Amniotic epithelial cell (primary cell): ENCODE measurements around the gene ATP2A2.
A peak's percentile ranks its signal among the peaks of the same experiment; 100 is the strongest.

ENCODE experiments used
- DNase-seq: peaks from one replicate; pipeline ENCODE4 v3.0.0-alpha.2; 2010; ENCODE audit warnings: low read depth

Gene ATP2A2

DNA sequence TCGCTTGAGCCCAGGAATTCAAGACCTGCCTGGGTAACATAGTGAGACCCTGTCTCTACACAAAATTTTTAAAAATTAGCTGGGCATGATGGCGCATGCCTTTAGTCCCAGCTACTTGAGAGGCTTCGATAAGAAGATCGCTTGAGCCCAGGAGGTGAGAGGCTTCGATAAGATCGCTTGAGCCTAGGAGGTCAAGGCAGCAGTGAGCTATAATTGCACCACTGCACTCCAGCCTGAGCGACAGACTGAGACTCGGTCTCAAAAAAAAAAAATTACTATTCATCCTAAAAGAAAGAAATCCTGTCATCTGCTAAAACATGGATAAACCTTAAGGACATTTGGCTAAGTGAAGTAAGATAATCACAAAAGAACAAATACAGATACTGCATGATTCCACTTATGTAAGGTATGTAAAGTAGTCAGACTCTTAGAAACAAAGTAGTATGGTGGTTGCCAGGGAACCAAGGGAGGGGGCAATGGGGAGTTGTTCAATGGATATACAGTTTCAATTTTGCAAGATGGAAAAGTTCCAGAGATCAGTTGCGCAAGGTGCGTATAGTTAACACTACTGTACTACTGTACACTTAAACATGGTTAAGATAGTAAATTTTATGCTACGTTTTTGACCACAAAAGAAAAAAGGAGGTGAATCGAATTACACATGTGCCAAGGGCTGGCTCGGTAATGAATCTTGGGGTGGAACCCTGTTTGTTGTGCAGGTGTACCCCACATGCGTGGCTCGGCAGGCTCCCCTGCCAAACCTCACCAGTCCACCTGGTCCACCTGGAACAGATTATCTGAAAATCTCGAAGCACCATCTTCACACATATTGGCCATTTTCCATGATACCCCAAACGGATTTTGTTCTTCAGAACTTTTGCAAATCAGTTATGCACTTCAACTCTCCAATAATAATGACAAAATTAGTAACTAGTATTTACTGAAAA, 18.3 kb upstream of the ATP2A2 start:
- peak; percentile 59 for DNase-seq

DNA sequence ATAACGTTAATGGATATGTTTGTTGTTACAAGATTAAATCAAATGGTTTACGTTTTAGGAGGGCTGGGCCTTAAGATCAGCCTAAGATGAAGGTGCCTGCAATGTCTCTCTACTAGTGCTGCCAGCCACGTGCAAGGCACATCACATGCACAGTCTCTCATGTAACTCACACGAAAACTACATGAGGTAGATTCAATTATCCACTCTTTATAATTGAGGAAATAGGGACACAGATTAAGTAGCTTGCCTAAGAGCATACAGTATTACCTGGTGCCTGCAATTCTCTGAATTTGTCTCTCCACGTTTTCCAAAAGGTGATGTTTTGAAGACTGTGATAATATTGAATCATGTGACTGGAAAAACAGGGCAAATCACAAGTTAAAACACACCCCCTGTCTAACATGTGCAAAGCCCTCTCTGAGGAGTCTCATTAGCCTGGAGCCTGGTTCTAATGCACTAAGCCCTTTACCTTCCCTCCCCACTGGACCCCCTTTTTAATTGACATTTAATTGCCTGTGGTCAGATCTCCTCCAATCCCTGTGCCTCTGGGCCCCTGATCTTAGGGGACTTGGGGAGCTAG, 14.6 kb upstream of the ATP2A2 start:
- DNase-seq = no peak

DNA sequence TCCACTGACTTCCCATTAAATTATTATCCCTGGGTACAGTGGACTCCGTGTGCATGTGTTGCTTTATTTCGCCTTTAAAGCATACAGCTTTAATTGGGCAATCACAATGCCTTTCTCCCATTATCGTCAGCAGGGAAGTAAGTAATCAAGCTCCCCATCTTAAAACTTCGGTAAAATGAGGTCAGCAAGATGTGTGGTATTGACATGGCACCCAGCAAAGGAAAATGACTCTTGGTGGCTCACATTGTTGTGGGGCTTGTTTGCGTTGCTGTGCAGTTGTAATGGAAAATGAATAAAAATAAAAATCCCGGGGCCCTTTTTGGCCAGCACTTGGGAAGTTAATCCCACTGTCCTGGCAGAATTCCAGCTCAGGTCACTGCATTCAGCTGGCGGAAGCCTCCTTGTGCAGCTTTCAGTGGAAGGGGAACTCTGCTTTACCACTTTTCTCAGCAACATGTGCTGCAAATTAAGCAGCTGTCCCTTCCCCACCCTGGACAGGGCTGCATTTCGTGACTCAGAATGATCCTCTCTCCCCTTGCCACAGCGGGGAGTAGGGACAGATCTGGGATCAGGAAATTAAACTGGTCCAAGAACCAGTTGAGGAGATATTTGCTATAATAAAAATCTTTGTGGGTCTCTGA, 13.9 kb upstream of the ATP2A2 start:
- peak; percentile 67 for DNase-seq

DNA sequence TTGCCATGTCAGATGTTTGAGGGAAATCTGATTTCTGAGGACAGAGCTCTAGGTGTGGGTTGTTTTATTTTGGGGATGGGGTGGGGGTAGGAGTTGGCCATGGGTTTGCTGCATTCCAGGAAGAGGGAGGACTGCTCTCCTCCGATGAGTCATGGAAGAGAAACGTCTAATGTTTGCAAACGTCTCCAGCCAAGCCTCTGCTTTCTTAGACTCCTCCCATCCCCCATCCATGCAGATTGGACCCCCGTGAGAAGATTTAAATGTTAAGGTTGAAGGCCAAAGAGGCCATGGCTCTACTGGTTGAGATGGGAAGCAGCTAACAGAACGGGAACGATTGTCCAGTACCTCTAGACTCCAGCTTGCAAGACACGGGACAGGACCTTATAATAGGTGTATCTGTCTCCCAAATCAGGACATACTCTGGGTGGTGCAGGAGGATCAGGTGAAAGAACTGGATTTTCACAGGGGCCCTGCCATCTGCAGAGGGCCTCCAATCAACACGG, 11.4 kb upstream of the ATP2A2 start:
- DNase-seq = peak; percentile 82

DNA sequence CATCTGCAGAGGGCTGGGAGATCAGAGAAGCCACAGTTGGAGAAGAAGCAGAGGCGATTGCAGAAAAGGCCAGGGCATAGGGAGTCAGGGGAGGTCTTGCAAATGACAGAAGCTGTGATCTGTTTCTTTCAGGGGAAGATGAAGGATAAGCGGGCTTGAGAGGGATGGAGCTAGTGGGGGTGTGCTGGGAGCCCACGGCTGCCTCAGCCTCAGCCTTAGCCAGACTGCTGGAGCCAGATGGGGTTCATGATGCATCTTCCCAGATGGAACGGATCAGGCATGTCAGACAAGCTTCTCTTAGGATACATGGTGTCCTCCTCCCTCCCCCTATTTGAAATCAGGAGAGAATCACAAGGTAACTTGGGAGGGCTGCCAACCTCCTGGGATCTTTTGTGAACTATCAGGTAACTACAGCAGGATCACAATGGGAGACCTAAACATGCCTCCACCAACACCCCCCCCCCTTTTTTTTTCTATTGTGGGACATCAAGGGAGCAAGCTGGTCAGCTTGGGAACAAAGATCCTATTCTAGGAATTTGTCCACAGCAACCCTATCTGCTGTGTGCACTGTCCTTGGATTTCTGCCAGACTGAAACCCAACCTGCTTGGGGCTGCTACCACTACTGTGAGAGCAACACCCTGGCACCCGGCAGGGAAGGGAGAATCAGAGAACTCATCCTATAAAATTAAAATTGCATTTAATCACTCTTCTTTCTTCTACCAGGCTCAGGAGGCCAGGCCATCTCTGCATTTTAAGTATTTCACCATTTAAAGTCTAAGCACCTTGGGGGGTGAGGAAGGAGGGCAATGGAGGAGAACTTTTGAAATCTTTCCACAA, 10.7 kb upstream of the ATP2A2 start:
- peak; percentile 81 for DNase-seq

DNA sequence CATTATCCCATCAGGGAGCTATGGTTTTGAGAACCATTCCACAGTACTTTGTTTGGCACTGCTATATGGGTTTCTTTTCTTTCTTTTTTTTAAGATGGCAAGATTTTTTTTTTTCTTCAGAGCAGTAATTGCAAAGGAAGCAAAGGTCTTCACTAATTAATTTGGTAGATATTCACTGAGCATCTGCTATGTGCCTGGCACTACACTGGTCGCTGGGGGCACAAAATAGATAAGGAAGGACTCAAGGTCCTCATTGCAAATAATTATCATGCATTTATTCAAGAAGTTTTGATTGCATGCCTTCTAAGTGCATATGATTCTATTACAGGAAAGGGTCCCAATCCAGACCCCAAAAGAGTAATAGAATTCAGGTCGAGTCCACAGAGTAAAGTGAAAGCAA, 10.0 kb upstream of the ATP2A2 start:
- DNase-seq = no peak

DNA sequence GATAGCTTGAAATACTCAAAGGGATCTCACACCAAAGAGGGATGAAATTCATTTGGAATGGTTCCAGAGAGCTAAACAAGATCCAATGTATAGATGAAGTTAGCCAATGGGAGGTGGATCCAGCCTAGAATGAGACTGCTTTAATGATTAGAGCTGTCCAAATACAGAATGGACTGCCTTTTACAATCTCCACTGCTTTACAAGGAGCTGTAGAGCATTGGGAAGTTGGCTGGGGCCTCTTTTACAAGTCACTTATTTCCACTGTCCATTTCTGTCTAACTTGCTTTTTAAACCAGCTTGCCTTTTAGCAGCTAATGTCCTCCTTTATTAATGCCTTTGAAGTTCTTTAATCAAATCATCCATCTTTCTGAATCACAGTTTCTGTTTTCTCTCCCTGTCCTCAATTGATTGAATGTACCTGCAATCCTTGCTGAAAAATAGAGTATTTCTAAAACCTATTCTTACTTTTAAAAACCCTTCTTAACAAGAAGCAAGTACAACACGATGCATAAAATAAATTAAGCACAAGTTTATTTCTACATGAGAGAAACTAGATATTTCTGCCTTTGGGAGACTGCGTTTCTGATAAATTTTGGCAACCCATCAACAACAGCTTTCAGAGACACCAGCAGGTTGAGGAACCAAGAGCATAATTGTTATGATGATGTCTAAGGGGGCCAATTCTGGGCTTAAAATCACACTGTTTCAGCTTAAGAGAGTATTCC, 3.4 kb upstream of the ATP2A2 start:
- no peak for DNase-seq

DNA sequence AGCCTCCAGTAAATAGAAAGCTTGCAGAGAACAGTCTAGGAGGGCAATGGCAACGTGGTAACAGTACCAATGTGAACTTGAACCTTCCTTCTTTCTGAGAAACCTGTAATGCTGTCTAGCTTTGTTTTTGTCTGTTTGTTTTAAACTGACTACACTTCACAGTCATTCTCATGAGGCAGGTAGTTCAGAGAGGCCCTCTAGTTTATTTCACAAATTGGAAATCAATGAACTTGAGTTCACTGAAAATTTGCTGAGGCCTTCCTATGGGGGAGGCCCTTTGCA, 2.9 kb upstream of the ATP2A2 start:
- DNase-seq = no peak

DNA sequence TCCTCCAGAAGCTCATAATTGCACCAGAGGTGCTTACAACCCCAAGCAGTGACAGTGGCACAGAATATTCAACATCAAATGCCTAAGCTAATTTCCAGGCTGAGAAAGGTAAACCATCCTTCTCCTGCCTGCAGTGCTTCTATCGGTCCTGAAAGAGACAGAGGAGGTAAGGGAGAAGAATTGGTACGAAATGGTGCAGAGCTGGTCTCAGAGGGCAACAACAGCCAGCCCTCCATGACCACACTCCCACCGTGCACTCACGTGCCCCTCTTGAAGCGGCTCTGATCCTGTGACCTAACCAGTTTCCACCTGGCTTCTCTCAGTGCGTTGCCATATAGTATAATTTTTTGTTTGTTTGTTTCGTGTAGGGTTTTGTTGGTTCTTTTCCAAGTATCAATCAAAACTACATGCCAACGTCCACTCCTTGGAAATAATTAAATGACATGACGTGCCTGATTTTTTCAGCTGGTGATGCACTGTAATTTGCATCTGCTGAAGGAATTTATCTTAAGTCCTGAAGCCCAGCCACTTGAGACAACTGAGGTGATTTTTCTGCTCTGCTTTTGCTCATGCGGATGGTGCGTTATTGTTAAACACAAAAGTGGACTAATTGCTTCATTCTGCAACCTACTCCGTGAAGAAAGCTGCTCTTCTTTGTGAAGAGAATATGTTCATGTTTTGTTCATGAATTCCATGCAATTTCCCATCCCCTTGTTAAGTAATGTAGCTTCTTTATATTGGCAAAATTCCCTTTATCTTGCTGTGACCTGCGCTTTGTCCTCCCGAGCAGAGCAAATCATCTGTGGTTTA, 1.3 kb upstream of the ATP2A2 start:
- DNase-seq = no peak

DNA sequence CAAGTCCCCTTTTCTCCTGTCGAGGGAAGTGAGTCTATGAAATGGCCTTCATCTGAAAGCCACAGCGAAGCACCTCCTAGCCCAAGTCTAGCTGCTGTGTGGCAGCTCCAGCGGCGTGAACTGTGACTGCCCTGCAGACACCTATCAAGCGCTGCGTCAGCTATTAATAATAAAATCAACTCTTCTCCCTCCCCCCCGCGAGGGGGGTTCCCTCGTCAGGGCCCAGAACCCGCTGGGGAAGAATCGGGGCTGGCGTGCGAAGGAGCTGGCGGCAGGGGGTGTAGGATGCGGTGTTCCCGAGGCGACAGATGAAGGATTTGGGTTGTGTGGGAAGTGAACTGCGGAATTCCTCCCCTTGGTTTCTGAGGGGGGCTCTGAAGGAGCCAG, 662 bp upstream of the ATP2A2 start:
- DNase-seq = no peak

DNA sequence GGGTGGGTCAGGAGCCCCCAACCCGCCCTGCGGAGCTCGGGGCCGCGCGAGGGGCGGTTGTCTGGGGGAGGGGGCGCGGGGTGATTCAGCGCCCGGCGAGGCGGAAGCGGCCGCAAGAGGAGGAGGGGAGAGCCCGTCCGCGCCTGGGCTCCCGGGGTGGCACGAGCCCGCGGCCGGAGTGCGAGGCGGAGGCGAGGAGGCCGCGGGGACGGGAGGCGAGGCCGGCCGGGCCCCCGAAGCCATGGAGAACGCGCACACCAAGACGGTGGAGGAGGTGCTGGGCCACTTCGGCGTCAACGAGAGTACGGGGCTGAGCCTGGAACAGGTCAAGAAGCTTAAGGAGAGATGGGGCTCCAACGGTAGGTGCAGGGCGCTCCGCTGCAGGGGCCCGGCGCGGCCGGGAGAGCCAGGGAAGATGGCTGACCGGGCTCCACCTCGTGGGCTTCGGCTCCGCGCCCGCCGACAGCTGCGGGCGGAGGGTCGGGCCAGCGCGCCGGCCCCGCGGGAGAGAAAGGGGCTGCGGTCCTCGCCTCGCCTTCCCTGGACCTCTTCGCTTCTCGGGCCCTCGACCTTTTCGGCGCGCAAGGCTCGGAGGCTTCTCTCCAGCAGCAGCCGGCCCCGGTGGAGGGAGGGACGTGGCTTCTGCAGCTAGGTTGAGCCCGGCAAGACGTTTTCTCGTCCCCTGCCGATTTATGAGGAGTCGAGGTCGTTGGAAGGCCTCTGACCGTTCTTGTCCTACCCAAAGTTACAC, 677 bp downstream of the ATP2A2 start:
- peak; percentile 44 for DNase-seq

DNA sequence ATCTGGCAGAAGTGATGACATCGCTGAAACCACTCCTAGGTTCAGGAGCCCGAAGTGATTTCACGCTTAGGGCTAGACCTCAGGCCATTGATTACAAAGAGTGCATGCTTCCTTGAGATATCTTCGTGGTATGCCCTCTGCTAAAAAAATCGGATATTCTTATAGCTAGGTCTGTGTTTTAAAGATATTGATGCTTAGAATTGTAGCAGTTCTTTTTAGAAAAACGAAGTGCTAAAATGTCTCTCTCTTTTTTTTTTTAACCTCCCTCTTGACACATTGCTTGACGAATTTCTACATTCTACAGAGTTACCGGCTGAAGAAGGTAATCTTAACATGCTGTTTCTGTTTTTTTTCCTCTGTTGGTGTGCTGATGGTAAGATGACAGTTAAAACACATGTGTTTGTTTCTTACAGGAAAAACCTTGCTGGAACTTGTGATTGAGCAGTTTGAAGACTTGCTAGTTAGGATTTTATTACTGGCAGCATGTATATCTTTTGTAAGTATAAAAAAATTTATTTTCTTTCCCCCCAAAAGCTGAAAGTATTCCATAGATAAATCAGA, 1.3 kb downstream of the ATP2A2 start:
- DNase-seq = no peak

DNA sequence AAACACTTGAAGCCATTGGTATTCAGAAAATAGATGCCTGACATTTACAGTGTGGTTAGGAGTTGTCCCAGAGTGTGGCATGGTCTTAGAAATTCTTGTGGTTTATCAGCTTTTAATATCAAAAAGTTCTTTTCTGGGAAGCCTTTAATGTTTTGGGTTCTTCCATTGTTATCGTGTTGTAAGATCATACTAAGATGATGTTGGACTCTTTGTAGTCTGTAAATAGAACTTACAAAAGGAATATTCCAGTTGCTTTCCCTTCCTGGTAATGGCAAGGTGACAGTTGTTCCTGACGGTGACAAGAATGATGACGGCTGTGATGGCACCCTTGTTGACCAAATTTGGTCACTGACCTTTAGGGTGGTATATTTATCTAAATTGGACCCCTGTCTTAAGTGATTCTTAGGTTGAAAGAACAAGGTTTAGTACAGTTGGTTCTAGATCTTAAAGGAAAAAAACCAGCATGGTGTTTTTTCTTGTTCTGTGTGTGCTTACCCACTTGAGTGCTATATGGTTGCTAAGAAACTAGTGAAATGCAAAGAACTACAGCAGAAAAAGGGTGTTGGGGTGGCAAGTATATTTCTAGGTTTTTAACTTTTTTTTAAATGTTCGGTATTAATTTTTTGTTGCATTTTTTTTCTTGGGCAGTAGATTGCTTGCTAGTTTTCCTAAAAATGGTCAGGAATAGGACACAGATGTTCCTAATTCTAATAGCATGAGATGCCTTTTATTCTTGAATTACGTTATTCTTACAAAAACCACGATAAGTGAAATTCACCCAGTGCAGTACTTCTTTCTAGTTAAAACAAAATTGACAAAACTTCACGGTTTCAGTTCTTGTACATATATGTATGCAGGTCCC, 2.1 kb downstream of the ATP2A2 start:
- DNase-seq = no peak

DNA sequence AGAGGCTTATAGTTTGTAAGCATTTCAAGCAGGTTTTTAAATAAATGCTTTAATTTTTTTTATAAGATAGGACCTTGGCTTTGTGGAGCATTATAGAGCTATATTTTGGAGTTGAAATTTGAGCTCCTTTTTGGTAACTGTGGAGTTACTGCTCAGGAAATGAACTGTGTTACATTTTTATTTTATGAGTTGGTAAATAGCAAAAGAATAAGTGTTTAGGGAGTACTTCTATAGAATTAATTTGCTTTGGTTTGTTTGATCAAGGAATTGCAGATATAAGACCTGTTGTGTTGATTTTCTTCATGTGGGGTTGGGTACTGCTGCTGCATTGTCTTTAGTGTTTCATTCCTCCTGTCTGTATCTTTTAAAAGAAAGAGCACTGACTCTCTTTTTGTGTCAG, 3.5 kb downstream of the ATP2A2 start:
- DNase-seq = no peak

DNA sequence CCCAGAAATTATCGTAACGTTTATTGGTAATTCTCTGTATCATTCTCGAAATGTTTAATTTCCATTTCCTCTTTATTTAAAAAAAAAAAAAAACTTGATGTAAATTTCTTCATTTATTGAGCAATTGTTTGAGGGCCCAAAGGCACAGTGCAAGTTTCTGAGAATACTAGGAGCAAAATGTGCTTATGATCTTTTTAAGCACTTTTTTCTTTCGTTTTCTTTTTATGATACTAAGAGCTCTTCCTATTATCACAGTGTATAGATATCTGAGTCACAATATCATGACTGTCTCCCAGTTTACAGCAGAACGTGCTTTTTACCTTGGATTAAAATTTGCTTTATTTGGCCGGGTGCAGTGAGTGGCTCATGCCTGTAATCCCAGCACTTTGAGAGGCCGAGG, 5.6 kb downstream of the ATP2A2 start:
- no peak for DNase-seq

DNA sequence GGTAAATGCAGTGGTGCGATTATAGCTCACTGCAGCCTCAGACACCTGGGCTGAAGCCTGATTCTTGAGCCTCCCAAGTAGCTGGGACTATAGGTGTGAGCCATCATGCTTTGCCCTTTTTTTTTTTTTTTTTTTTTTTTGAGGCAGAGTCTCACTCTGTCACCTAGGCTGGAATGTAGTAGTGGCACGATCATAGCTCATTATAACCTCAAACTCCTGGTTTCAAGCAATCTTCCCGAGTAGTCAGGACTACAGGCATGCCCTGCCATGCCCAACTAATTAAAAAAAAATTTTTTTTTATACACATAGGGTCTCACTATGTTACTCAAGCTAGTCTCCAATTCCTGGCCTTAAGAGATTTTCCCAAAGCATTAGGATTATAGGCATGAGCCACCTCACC, 6.9 kb downstream of the ATP2A2 start:
- no peak for DNase-seq

DNA sequence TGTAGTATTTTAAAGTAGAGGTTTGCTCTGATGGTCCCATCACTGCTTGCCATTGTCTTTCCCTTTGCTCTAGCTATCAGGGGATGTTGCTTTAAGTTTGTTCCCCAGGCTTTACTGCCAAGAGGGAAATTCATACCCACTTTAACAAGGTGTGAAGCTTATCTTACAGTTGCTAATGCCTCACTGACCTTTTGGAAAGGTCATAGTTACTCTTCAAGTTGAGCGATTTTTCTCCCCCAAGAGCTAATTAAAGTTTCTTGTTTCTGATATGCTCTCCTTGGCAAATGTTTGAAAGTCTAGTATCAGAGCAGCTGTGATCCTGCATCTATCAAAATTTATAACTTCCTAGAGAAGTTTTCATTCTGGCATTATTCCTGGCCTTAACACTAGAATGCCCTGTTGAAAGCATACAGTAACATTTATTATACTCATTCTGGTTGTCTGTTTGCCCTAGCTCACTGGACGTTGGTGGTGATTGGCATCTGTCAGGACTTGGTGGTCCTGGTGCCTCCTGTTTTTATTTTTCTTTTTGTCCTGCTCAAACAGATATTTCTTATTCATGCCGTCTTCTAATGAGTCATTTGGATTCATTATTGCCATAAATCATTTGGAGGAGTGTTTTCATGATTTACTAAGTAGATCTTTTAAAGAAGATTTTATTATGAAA, 8.1 kb downstream of the ATP2A2 start:
- peak; percentile 49 for DNase-seq

DNA sequence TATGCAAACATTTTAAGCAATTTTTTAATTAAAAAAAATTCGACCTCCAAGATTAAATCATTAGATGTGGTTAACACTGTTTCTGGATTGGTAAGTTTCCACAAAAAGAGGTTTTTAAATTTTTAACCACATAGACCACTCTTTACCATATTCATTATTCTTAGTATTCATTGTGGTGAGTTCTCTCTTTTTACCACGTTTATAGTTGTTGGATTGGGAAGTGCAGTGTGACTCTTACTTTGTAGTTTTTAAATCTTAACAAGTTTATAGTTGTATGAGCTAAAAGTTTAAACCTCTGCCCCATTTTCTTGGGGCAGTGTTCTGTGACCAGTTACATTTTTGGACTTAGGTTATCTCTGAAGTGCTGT, 8.6 kb downstream of the ATP2A2 start:
- DNase-seq = no peak
